Vagina (tissue), 2 donors: ENCODE data around the gene ALDH3B2.

Experiments used
- POLR2A ChIP-seq, 2 donors: fragments of 450-650 bp; IDR thresholded peaks; one replicate each; pipeline ENCODE4 v1.6.1; 2017; ENCODE audit warnings: antibody characterized with exemption in 2 of 2, mild to moderate bottlenecking in 2 of 2, moderate library complexity in 2 of 2
- TF ChIP-seq, protein P1 (sequence below), 3 experiments: fragments of 450-650 bp in 2 of 3; fragments of 200-600 bp in 1 of 3; sonication (generic) in 1 of 3; IDR thresholded peaks; one replicate each; pipeline ENCODE4 v1.5.1; 2017 to 2019; ENCODE audit warnings: antibody characterized with exemption in 3 of 3, mild to moderate bottlenecking in 2 of 3, moderate library complexity in 2 of 3

DNA sequence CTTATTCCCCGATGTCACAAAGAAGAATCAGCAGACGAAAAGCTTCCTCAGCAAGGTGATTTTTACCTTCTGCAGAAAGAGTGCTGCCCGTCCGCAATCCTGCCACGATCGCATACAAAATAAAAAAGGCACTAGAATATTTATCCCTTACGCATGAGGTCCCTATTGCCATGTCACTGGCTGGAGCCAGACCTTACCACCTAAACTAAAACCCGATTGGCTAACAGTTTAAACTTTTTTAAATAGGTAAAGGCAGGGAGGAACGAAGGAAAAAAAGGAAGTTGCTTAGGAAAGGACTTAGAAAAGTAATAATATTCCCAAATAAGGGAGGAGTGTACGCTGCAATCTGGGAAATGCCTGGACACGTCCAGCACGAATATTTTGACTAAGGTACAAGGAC is 21.2 kb upstream of the ALDH3B2 start:
- no peak for TF ChIP-seq POLR2A (IDR thresholded peaks at IDR 0.05)
- TF ChIP-seq, protein P1, sequence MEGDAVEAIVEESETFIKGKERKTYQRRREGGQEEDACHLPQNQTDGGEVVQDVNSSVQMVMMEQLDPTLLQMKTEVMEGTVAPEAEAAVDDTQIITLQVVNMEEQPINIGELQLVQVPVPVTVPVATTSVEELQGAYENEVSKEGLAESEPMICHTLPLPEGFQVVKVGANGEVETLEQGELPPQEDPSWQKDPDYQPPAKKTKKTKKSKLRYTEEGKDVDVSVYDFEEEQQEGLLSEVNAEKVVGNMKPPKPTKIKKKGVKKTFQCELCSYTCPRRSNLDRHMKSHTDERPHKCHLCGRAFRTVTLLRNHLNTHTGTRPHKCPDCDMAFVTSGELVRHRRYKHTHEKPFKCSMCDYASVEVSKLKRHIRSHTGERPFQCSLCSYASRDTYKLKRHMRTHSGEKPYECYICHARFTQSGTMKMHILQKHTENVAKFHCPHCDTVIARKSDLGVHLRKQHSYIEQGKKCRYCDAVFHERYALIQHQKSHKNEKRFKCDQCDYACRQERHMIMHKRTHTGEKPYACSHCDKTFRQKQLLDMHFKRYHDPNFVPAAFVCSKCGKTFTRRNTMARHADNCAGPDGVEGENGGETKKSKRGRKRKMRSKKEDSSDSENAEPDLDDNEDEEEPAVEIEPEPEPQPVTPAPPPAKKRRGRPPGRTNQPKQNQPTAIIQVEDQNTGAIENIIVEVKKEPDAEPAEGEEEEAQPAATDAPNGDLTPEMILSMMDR (IDR thresholded peaks at IDR 0.05), result no peak
